HEK293 (cell line): ENCODE measurements around the gene RHOV.

Experiments used
- WT1 ChIP-seq: fragments of 450-650 bp; formaldehyde crosslinking; IDR thresholded peaks from 2 replicates; pipeline ENCODE4 v1.5.1; 2016; ENCODE audit warnings: missing biosample characterization, missing genetic modification characterization
- ZNF792 ChIP-seq: fragments of 450-650 bp; formaldehyde crosslinking; IDR thresholded peaks from 2 replicates; pipeline ENCODE4 v1.5.1; 2016; ENCODE audit warnings: missing biosample characterization, missing genetic modification characterization

DNA sequence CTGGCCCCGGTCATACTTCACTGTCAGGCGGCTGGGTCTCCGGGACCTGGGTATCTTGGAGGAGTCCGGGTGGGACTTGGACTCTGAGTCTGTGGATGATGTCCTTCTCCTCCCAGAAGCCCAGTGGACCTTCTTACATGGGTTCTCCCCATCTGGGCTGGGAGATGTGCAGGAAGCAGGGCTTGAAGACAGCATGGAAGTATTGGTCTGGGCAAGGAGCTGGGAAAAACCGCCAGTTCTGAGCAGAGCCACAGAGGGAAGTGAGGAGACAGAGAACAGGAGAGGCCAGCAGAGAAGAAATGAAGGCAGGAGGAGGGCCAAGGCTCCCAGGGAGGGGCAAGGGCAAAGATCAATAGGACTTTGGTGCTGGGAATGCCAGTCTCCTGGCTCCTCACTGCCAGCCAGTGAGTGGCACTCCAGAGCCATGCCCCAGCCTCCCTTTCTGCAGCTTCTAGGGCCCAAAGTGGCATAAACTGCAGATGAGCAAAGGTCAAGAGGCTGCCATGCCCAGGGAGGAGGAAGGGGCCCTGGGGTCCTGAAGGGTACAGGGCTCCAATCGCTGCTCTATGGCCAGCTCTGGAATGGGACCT, 45.5 kb downstream of the RHOV start, which contains the start of gene PPP1R14D:
- TF ChIP-seq WT1 (tag by site-specific recombination) = no peak
- no peak for TF ChIP-seq ZNF792 (tag by site-specific recombination)
